CD4-positive, alpha-beta T cell (primary cell): ENCODE results near the gene HYAL4. TPM values are rescaled to one million over a fixed set of nuclear protein-coding genes. Genes with fewer than 3 reads are reported as not detected.

Source experiments
- ATAC-seq: fragments of 200-7000 bp; cut with Tn5 transposase; one replicate; pipeline ENCODE4 v1.10.0; 2022; ENCODE audit warnings: mild to moderate bottlenecking; ENCODE audit not compliant: poor library complexity
- CTCF ChIA-PET: fragments of 350-600 bp; sonication (Branson Sonifier 250); formaldehyde crosslinking; loops from one replicate; lab custom pipeline; 2021; ENCODE audit warnings: antibody characterized with exemption, inconsistent platforms; lab: Charles Lee
- POLR2A ChIA-PET: fragments of 350-600 bp; sonication (Branson Sonifier 250); formaldehyde crosslinking; loops from one replicate; lab custom pipeline; 2021; ENCODE audit warnings: antibody characterized with exemption, inconsistent platforms; lab: Charles Lee
- DNase-seq, 14 experiments: peaks; one replicate each; pipeline ENCODE4 v3.0.0-alpha.2; 2013 to 2020; ENCODE audit warnings: mixed read lengths in 2 of 14
- H3K27ac ChIP-seq, 2 donors: one replicate each; pipeline versions ENCODE4 v1.5.1 to v1.7.0; 2013; ENCODE audit warnings: low read length in 2 of 2, low read depth in 1 of 2, mild to moderate bottlenecking in 1 of 2
- H3K27me3 ChIP-seq, 2 experiments: 1 replicate in 1 of 2; 2 replicates in 1 of 2; pipeline versions ENCODE4 v1.6.1 to v1.7.0; 2013; ENCODE audit warnings: low read length in 2 of 2, control low read depth in 1 of 2, mild to moderate bottlenecking in 1 of 2, moderate library complexity in 1 of 2; ENCODE audit not compliant: insufficient read depth in 2 of 2, control insufficient read depth in 1 of 2
- H3K36me3 ChIP-seq: one replicate; pipeline ENCODE4 v1.6.1; 2013; ENCODE audit warnings: low read length, control low read depth; ENCODE audit not compliant: insufficient read depth
- H3K4me1 ChIP-seq: one replicate; pipeline ENCODE4 v1.6.1; 2013; ENCODE audit warnings: low read length, control low read depth; ENCODE audit not compliant: insufficient read depth
- H3K4me3 ChIP-seq: one replicate; pipeline ENCODE4 v1.5.1; 2013; ENCODE audit warnings: mild to moderate bottlenecking, low read length, moderate library complexity
- H3K9me3 ChIP-seq, 2 experiments: 1 replicate in 1 of 2; 2 replicates in 1 of 2; pipeline versions ENCODE4 v1.6.1 to v1.7.0; 2013; ENCODE audit warnings: low read length in 2 of 2, mild to moderate bottlenecking in 2 of 2, control low read depth in 1 of 2, moderate library complexity in 1 of 2; ENCODE audit not compliant: control insufficient read depth in 1 of 2, insufficient read depth in 1 of 2
- H3K27ac Mint-ChIP-seq: one replicate; pipeline ENCODE4 v1.8.0; 2020; ENCODE audit warnings: mixed read lengths
- H3K27me3 Mint-ChIP-seq: one replicate; pipeline ENCODE4 v1.8.0; 2021; ENCODE audit warnings: mixed read lengths
- H3K36me3 Mint-ChIP-seq: one replicate; pipeline ENCODE4 v1.8.0; 2021; ENCODE audit warnings: low read depth, mixed read lengths
- H3K4me1 Mint-ChIP-seq: one replicate; pipeline ENCODE4 v1.8.0; 2021; ENCODE audit warnings: low read depth, mixed read lengths
- H3K4me3 Mint-ChIP-seq: one replicate; pipeline ENCODE4 v1.8.0; 2020; ENCODE audit warnings: mild to moderate bottlenecking, mixed read lengths
- H3K9me3 Mint-ChIP-seq: one replicate; pipeline ENCODE4 v1.8.0; 2020; ENCODE audit warnings: mixed read lengths
- intact Hi-C, 2 experiments: fragments of 100-400 bp; cut with DNase I in 1 of 2; cut with micrococcal nuclease in 1 of 2; formaldehyde crosslinking; loops; one replicate each; pipeline versions ENCODE4 v1.15.1 to v1.9.0; 2023 to 2025; cut with DNase I, micrococcal nuclease
- total RNA-seq, 174 experiments: library from RNA in 2 of 174; stranded (reverse) in 2 of 174; gene quantifications; one replicate each; pipeline ENCODE4 v1.2.3 and lab custom pipeline; 2021 to 2026
- TF ChIP-seq, protein P1 (sequence below): fragments of 200-600 bp; IDR thresholded peaks from one replicate; pipeline ENCODE4 v1.8.0; 2022; ENCODE audit warnings: antibody characterized with exemption, mild to moderate bottlenecking

The HYAL4 gene
- total RNA-seq, 2 experiments from 2014 or later: 0.14 TPM; not detected in 1

DNA sequence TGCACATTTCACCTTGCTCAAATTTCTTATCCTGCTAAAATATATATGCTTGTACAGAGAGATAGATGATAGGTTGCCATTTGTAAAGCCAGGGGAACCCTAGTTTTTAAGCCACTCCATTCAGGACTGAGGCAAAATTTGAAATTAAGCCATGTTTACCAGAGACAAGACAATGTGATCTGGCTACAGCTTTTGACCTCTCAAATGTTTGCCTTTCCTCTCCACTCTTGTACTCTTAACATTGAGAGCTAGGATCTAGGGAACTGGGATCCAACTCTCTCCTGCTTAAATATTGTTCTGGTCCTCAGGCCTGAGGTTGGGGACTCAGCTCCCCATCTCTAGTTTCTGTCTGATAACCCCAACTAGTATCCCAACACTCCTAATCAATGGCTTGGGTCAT is 15.9 kb downstream of the HYAL4 start:
- Mint-ChIP-seq H3K27me3 (peaks cover 12% of the 10 kb centered on the region), H3K4me3 (no peak overlapping the region)
- ATAC-seq: no peak

DNA sequence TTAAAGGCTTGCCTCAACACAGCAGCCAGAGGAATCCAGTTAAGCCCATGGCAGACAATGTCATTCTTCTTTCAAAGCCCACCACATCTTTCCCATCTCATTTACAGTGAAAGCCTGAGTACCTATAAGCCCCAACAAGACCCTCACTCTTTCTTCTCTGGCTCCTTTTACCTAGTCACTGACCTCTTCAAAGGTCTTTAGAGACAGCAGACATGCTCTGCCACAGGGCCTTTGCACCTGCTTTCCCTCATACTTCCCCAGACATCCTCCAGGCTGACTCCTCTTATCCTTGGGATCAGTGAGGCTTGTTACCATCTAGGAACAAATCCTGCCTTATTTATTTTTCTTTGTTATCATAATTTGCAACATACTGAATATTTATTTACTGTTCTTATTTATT is 17.8 kb downstream of the HYAL4 start:
- H3K27ac Mint-ChIP-seq: no peak overlapping the region
- H3K9me3 Mint-ChIP-seq: no peaks in the 10 kb centered on the region
- Histone ChIP-seq H3K27me3 (no peaks in the 10 kb centered on the region), H3K9me3 (no peaks in the 10 kb centered on the region), H3K27ac (no peak overlapping the region), H3K36me3 (no peaks in the 10 kb centered on the region), H3K4me3 (no peak overlapping the region), H3K4me1 (no peaks in the 10 kb centered on the region)
- H3K36me3 Mint-ChIP-seq: no peaks in the 10 kb centered on the region
- CTCF ChIA-PET: no interaction called here
- DNase-seq (no peak), ATAC-seq (no peak)
- peaks cover 5% of the 10 kb centered on the region for H3K27me3 Mint-ChIP-seq
- TF ChIP-seq, protein P1, sequence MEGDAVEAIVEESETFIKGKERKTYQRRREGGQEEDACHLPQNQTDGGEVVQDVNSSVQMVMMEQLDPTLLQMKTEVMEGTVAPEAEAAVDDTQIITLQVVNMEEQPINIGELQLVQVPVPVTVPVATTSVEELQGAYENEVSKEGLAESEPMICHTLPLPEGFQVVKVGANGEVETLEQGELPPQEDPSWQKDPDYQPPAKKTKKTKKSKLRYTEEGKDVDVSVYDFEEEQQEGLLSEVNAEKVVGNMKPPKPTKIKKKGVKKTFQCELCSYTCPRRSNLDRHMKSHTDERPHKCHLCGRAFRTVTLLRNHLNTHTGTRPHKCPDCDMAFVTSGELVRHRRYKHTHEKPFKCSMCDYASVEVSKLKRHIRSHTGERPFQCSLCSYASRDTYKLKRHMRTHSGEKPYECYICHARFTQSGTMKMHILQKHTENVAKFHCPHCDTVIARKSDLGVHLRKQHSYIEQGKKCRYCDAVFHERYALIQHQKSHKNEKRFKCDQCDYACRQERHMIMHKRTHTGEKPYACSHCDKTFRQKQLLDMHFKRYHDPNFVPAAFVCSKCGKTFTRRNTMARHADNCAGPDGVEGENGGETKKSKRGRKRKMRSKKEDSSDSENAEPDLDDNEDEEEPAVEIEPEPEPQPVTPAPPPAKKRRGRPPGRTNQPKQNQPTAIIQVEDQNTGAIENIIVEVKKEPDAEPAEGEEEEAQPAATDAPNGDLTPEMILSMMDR: no peak
- intact Hi-C loops: loop anchor here in 1 of 2 experiments (5.0 kb wide), 1 partner anchor 65 kb away; no protein-coding TSS in a partner anchor
- no peak overlapping the region for H3K4me3 Mint-ChIP-seq
- H3K4me1 Mint-ChIP-seq: no peaks in the 10 kb centered on the region
- POLR2A ChIA-PET: interaction anchor here (1.2 kb wide), 1 partner anchor 180 kb away, joined by 3 read pairs; no protein-coding TSS in a partner anchor

More for the DNA sequence above, 15.9 kb downstream of the HYAL4 start:
- Histone ChIP-seq H3K36me3 (no peaks in the 10 kb centered on the region), H3K27me3 (peaks cover 0 to 5% of the 10 kb centered on the region in 2 experiments), H3K4me1 (no peaks in the 10 kb centered on the region), H3K27ac (no peak overlapping the region), H3K4me3 (no peak overlapping the region), H3K9me3 (no peaks in the 10 kb centered on the region)
- POLR2A ChIA-PET: no interaction called here
- peaks cover under 1% of the 10 kb centered on the region for H3K9me3 Mint-ChIP-seq
- DNase-seq: no peak
- intact Hi-C loops: loop anchor here in 1 of 2 experiments (5.0 kb wide), 1 partner anchor 64 kb away; no protein-coding TSS in a partner anchor
- no peaks in the 10 kb centered on the region for H3K4me1 Mint-ChIP-seq
- TF ChIP-seq, protein P1: no peak
- no peak overlapping the region for H3K27ac Mint-ChIP-seq
- CTCF ChIA-PET: no interaction called here
- no peaks in the 10 kb centered on the region for H3K36me3 Mint-ChIP-seq

DNA sequence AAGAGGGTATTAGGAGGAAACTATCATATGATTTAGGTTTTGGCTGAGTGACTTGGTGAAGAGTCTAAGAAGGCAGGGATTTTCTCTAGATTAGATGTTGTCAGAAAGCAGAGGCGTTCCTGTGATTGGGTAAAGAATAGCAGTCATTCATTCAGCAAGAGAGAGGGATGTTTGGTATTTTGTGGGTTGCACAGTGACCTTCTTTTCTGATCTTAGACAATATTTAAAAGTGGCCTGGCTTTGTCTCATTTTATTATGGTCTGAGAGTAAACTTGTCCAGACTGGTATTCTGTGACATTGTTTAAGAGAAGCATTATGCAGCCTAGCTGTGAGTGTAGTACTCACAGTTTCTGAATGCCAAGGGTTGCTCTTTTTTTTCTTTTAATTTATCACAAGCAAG is 18.5 kb downstream of the HYAL4 start:
- Mint-ChIP-seq H3K27ac (no peak overlapping the region), H3K4me1 (no peaks in the 10 kb centered on the region), H3K36me3 (no peaks in the 10 kb centered on the region), H3K4me3 (no peak overlapping the region), H3K27me3 (peaks cover 4% of the 10 kb centered on the region), H3K9me3 (no peaks in the 10 kb centered on the region)
- ATAC-seq (no peak), DNase-seq (no peak)
- no peaks in the 10 kb centered on the region for H3K27me3 ChIP-seq
- no peak overlapping the region for H3K4me3 ChIP-seq
- H3K27ac ChIP-seq: no peak overlapping the region
- no peaks in the 10 kb centered on the region for H3K4me1 ChIP-seq
- POLR2A ChIA-PET: no interaction called here
- intact Hi-C loops: loop anchor here in 1 of 2 experiments (5.0 kb wide), 1 partner anchor 66 kb away; no protein-coding TSS in a partner anchor
- CTCF ChIA-PET: no interaction called here
- no peaks in the 10 kb centered on the region for H3K9me3 ChIP-seq
- H3K36me3 ChIP-seq: no peaks in the 10 kb centered on the region
- TF ChIP-seq, protein P1: no peak
